CD4-positive, alpha-beta T cell treated with Interleukin-12 subunit alpha and Interleukin-12 subunit beta, for 1 hour (primary cell): ENCODE measurements around the gene FASTKD2.

Source experiments
- DNase-seq: peaks from one replicate; pipeline ENCODE4 v3.0.0-alpha.2; 2020

The FASTKD2 gene

GRCh38 chr2:206765242-206766056, at the start of gene FASTKD2, which contains the start of gene MDH1B:
FASTKD2 (plus strand) TSS chr2:206765606; CDS start chr2:206766694, 1,088 bp downstream.
MDH1B (minus strand) TSS chr2:206765328; CDS start chr2:206765271, 57 bp downstream.
- DNase-seq: peak; percentile 91

GRCh38 chr2:206716623-206717022, 48.8 kb upstream of the FASTKD2 start:
- no peak for DNase-seq

GRCh38 chr2:206718296-206718695, 47.1 kb upstream of the FASTKD2 start, which contains the start of gene DYTN:
DYTN (minus strand) TSS chr2:206718396; CDS start chr2:206718279, 117 bp downstream.
- no peak for DNase-seq

- DNase-seq: no peak
Observed at GRCh38 chr2:206721256-206721920, 44.0 kb upstream of the FASTKD2 start.

GRCh38 chr2:206723288-206723687, 42.1 kb upstream of the FASTKD2 start:
- no peak for DNase-seq

DNA sequence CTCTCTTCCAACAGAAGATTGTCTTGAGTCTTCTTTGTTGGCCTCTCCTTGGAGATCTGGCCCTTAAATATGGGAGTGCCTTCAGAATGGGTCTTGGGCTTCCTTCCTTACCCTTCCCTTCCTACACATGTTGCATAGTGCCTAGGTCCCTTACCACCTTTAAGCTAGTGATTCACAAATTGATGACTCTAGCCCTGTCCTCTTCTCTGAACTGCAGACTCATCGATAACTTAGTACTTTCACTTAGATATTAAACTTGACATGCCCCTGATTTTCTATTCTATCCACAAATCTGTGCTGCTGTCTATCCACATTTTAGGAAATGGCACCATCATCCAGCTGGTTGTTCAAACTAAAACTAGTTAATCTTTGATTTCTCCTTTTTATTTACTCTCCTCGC, 38.1 kb upstream of the FASTKD2 start:
- no peak for DNase-seq

GRCh38 chr2:206728277-206729199, 36.9 kb upstream of the FASTKD2 start:
- DNase-seq: no peak

- DNase-seq: no peak
Observed at GRCh38 chr2:206733341-206733740, 32.1 kb upstream of the FASTKD2 start.

DNA sequence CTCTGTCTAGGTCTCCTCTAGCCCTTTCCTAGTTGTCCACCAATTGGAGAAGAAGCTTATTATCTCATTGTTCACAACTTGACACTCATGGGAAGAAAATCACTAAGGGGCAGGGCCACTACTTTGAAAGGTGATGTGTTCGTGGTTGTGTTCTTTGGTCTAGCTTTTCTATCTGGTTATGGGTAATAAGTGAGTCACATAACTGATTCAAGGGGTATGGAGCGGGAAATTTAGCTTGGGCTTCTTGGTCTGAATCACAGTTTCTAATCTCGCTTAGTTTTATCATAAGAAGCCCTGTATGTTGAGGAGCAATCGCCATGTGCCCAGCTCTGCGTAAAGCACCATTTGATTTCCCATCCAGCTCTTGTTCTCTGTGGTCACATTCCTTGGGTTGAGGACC, 28.5 kb upstream of the FASTKD2 start:
- DNase-seq: no peak

DNA sequence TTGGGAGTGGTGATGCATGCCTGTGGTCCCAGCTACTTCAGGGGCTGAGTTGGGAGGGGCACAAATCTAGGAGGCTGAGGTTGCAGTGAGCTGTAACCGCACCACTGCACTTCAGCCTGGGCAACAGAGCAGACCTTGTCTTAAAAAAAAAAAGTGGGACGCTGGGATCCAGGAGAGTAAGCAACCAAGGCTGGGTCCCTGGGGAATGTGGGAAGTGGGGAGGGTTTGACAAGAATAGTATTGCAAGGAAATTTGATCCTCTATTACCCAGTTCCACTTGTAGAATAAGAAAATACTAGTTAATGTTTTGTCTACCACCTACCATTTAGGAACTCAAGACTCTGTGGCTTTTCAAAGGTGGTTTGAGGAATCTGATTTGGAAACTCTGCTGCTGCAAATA, 26.1 kb upstream of the FASTKD2 start:
- no peak for DNase-seq

- DNase-seq: no peak
Observed at GRCh38 chr2:206740800-206741199, 24.6 kb upstream of the FASTKD2 start.

DNA sequence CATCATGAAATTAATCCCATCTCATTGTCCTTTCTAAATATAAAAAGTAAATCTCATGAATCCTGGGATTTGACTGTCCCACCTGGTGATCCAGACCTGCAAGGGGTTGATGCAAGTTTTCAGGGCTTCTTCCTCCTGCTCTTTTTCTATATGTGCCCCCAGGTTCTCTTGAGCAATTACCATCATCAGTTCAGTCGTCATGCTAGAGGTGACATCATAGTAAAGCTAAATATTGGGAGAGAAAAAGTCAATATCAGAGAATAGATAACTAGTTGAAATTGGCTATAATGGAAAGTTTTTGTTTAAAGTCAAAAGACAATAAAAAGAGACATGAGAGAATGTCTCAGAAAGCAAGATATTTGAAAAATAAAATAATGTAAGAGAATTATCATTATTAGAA, 8.6 kb upstream of the FASTKD2 start:
- no peak for DNase-seq

DNA sequence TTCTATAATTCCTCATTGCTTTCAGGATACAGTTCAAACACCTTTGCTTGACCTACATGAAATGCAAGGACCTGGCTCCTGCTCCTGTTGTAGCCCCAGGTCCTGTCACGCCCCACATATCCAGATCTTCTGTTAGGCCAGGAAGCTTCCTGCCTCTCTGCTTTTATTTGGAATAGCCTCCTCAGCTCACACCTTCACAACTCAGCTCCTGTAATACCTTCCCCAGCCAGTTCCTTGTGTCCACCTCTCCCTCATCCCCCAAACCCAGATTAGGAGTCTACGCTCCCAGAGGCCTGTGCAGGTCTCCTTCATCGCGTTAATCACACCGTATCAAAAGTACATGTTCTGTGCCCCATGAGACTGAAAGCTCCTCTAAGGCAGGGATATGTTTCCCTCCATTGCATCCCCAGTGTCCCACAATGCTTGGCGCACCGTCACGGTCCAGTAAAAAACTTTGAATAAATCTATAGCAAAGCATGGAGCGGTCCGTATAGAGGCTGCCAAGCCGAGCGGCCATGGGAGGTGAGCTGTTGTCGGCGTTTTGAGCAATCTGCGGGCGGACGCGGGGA, 649 bp upstream of the FASTKD2 start:
- no peak for DNase-seq

DNA sequence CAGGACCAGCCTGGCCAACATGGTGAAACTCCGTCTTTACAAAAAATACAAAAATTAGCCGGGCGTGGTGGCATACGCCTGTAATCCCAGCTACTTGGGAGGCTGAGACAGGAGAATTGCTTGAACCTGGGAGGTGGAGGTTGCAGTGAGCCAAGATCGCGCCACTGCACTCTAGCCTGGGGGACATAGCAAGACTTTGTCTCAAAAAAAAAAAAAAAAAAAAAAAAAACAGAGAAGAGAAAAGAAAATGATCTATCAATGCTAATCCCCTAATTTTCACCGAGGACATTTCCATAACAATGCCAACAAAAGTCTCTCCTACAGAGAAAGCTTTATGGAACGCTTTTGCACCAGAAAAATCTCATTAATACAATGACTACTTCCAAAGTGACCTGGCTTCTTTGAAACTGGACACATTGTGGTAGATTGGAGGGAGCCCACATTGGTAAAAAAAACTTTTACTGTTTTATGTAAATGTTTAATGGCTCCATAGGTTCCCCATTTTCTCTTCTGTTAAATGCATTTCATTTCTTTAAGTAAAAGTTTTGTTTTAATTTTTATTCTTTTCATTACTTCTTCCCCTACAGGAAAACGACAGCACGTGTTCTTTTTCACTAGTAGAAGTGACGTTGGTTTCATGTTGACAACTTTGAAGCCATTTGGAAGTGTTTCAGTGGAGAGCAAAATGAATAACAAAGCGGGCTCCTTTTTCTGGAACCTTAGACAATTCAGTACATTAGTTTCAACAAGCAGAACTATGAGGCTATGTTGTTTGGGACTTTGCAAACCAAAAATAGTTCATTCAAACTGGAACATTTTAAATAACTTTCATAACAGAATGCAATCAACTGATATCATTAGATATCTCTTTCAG, 888 bp downstream of the FASTKD2 start:
- no peak for DNase-seq

- no peak for DNase-seq
Observed at GRCh38 chr2:206774871-206775270, 9.5 kb downstream of the FASTKD2 start.

- DNase-seq: no peak
Observed at GRCh38 chr2:206776432-206776831, 11.0 kb downstream of the FASTKD2 start.

- DNase-seq: no peak
Observed at GRCh38 chr2:206780671-206781070, 15.3 kb downstream of the FASTKD2 start.

DNA sequence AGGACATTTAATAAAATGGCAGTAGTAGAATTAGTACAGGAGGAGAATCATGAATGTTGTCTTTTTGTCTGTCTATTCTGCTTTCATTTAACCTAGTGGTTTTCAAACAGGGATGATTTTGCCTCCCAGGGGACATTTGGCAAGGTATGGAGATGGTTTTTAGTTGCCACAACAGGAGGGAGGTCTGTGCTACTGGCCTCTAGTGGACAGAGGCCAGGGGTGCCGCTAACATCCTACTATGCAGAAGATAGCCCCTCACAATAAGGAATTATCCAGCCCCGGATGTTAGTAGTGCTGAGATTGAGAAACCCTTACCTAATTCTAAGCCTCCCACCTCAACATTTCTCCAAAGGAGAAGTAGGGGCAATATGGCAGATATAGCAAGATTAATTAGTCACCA, 18.3 kb downstream of the FASTKD2 start:
- DNase-seq: no peak

GRCh38 chr2:206784559-206785353, 19.4 kb downstream of the FASTKD2 start:
- DNase-seq: no peak

DNA sequence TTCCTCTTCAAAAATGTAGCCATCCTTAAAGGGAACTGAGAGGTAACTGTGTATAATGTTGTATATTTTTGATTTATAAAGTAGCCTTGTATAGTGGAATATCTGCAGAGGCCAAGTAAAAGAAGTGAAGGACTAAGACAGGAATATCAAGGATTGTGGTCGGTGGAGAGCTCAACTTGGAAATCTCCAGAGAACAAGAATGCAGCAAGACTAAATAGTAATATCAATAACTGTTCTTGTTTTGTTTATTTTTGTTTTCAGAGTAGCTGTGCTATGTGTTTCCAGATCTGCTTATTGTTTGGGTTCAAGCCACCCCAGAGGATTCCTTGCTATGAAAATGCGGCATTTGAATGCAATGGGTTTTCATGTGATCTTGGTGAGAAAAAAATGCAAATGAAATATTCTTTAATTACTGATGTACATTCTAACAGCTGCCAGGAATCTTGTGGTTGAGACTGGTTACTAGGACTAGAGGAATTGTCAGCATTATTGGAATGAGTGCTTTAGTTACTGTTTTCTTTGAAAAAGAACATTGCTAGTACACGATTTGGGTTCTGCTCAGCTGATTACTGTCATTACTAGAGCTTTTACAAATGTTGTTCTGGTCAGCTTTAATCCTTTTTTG, 25.0 kb downstream of the FASTKD2 start:
- DNase-seq: no peak
